Esophagus muscularis mucosa (tissue), 4 donors: ENCODE data around the gene ZNF804B. TPM values are rescaled to one million over a fixed set of nuclear protein-coding genes. Genes with fewer than 3 reads are reported as not detected.

Experiments
- DNase-seq: peaks from one replicate; pipeline ENCODE4 v3.0.0-alpha.2; 2017; ENCODE audit errors: extremely low spot score
- H3K27ac ChIP-seq, 4 donors: fragments of 200-600 bp; sonication (generic); replicated peaks in 1 of 4; 1 replicate in 3 of 4; 2 replicates in 1 of 4; pipeline ENCODE4 v1.5.1; 2016 to 2019; ENCODE audit warnings: mild to moderate bottlenecking in 1 of 4
- H3K27me3 ChIP-seq, 4 donors: fragments of 200-600 bp; sonication (generic); one replicate each; pipeline versions ENCODE4 v1.5.1 to v1.6.0; 2016 to 2019
- H3K36me3 ChIP-seq, 4 donors: fragments of 200-600 bp; sonication (generic); one replicate each; pipeline ENCODE4 v1.5.1; 2016 to 2019
- H3K4me1 ChIP-seq, 4 donors: fragments of 200-600 bp; sonication (generic); one replicate each; pipeline ENCODE4 v1.5.1; 2016 to 2019
- H3K4me3 ChIP-seq, 4 donors: fragments of 200-600 bp; sonication (generic); 1 replicate in 2 of 4; 2 replicates in 2 of 4; pipeline ENCODE4 v1.5.1; 2016 to 2019; ENCODE audit warnings: mild to moderate bottlenecking in 4 of 4, moderate library complexity in 1 of 4
- H3K9me3 ChIP-seq, 4 donors: fragments of 200-600 bp; sonication (generic); 1 replicate in 3 of 4; 2 replicates in 1 of 4; pipeline ENCODE4 v1.5.1; 2016 to 2019
- EP300 ChIP-seq: sonication (generic); formaldehyde crosslinking; IDR thresholded peaks from one replicate; pipeline ENCODE4 v1.6.1; 2017; ENCODE audit warnings: antibody characterized with exemption
- POLR2A ChIP-seq: fragments of 450-650 bp; IDR thresholded peaks from one replicate; pipeline ENCODE4 v1.6.1; 2017; ENCODE audit warnings: antibody characterized with exemption, moderate library complexity, mild to moderate bottlenecking, low read depth
- POLR2AphosphoS5 ChIP-seq, 2 donors: sonication (generic); formaldehyde crosslinking; IDR thresholded peaks; one replicate each; pipeline ENCODE4 v1.6.1; 2017; ENCODE audit warnings: antibody characterized with exemption in 2 of 2
- WGBS: methylation state at CpG from one replicate; pipeline ENCODE4 v1.1.5; 2018; 5-methylcytosine and 5-hydroxymethylcytosine counted together
- intact Hi-C: fragments of 100-400 bp; cut with DNase I; formaldehyde crosslinking; loops from one replicate; pipeline ENCODE4 v1.15.1; 2023
- total RNA-seq, 4 donors: library from RNA; depleted of rRNA; stranded (reverse); fragments of >200 nt; gene quantifications; one replicate each; pipeline versions ENCODE4 v1.1.0 to v1.2.1, GENCODE V29; 2016
- TF ChIP-seq, protein P1 (sequence below), 3 experiments: fragments of 200-600 bp in 2 of 3; fragments of 450-650 bp in 1 of 3; sonication (generic) in 2 of 3; IDR thresholded peaks; one replicate each; pipeline ENCODE4 v1.5.1; 2017 to 2019; ENCODE audit warnings: antibody characterized with exemption in 3 of 3, mild to moderate bottlenecking in 2 of 3, moderate library complexity in 1 of 3

ZNF804B gene
- total RNA-seq, 4 donors from 2014 or later, result not detected

DNA sequence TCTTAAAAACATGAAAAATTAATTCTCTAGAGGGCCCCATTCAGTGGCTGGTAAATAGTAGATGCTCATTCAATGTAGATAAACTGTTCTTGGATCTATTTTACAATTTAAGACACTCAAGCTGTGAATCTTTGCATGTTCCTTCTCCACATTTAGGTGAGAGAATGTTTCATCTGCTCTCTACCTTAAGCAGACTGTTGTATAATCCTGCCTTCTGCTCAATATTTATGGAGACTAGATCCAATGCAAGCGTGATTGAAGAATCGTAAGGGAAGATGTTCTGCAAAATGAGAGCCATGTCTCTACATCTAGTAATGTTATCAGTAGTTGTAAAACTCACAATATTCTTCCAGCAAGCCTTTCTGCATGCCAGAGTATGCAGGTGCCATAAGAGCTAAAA is 151.0 kb downstream of the ZNF804B start:
- no peaks in the 10 kb centered on the region for H3K36me3 ChIP-seq
- H3K4me1 ChIP-seq, result no peaks in the 10 kb centered on the region
- no peaks in the 10 kb centered on the region for H3K9me3 ChIP-seq
- no peaks in the 10 kb centered on the region for H3K27me3 ChIP-seq
- 98% methylated on average over 2 of the region's 2 CpGs for WGBS
- H3K27ac ChIP-seq, result no peak overlapping the region
- TF ChIP-seq, protein P1, sequence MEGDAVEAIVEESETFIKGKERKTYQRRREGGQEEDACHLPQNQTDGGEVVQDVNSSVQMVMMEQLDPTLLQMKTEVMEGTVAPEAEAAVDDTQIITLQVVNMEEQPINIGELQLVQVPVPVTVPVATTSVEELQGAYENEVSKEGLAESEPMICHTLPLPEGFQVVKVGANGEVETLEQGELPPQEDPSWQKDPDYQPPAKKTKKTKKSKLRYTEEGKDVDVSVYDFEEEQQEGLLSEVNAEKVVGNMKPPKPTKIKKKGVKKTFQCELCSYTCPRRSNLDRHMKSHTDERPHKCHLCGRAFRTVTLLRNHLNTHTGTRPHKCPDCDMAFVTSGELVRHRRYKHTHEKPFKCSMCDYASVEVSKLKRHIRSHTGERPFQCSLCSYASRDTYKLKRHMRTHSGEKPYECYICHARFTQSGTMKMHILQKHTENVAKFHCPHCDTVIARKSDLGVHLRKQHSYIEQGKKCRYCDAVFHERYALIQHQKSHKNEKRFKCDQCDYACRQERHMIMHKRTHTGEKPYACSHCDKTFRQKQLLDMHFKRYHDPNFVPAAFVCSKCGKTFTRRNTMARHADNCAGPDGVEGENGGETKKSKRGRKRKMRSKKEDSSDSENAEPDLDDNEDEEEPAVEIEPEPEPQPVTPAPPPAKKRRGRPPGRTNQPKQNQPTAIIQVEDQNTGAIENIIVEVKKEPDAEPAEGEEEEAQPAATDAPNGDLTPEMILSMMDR (IDR thresholded peaks at IDR 0.05), result no peak
- TF ChIP-seq POLR2A, result no peak
- TF ChIP-seq EP300, result no peak
- TF ChIP-seq POLR2AphosphoS5 (IDR thresholded peaks at IDR 0.05), result no peak
- DNase-seq, result no peak
- no peak overlapping the region for H3K4me3 ChIP-seq
- intact Hi-C loops, result no loop called here

DNA sequence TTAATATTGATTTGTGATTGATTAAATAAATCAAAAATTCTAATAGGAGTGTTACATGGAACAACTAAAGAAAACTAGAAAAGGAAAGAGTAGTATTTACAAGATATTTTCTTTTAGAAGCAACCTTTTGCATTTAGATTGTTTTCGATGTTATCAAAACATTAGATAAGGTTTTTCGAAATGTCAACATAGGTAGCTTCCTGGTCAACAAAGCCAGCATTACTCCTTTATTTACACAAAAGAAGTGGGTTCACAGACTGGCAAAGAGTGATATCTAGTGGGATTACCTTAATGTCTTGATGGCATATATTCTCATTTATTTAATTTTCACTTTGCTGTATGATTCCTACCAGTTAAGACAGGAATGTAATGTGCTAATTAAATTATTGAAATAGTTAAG is 153.4 kb downstream of the ZNF804B start:
- H3K4me3 ChIP-seq, result no peak overlapping the region
- no peaks in the 10 kb centered on the region for H3K27me3 ChIP-seq
- no peaks in the 10 kb centered on the region for H3K4me1 ChIP-seq
- no peaks in the 10 kb centered on the region for H3K36me3 ChIP-seq
- intact Hi-C loops, result no loop called here
- no peaks in the 10 kb centered on the region for H3K9me3 ChIP-seq
- no peak overlapping the region for H3K27ac ChIP-seq
- no peak for TF ChIP-seq EP300
- TF ChIP-seq POLR2AphosphoS5 (IDR thresholded peaks at IDR 0.05), result no peak
- TF ChIP-seq, protein P1 (IDR thresholded peaks at IDR 0.05), result no peak
- TF ChIP-seq POLR2A, result no peak
- WGBS, result 97% methylated on average over 2 of the region's 2 CpGs
- no peak for DNase-seq

DNA sequence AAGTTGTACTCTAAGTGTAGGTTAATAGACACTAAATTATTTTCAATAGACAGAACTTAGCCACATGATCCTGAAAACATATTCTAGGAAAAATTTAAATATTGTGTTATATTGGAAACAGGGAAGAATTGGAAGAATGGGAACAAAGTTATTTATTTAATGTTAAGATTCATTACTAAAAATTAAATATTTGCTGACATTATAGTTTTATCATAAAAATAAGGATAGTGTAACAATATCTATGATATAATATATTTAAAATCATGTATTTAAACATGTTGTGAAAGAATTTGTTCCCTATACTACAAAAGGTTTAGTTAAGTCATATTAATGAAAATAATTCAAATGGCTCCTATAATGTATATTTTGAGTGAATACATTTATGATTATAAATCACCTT is 156.1 kb downstream of the ZNF804B start:
- TF ChIP-seq EP300 (no peak), POLR2A (no peak), POLR2AphosphoS5 (IDR thresholded peaks at IDR 0.05) (no peak)
- TF ChIP-seq, protein P1 (IDR thresholded peaks at IDR 0.05), result no peak
- Histone ChIP-seq H3K27me3 (no peaks in the 10 kb centered on the region), H3K36me3 (no peaks in the 10 kb centered on the region), H3K4me1 (no peaks in the 10 kb centered on the region), H3K9me3 (no peaks in the 10 kb centered on the region), H3K4me3 (no peak overlapping the region), H3K27ac (no peak overlapping the region)
- intact Hi-C loops, result no loop called here
- no peak for DNase-seq

DNA sequence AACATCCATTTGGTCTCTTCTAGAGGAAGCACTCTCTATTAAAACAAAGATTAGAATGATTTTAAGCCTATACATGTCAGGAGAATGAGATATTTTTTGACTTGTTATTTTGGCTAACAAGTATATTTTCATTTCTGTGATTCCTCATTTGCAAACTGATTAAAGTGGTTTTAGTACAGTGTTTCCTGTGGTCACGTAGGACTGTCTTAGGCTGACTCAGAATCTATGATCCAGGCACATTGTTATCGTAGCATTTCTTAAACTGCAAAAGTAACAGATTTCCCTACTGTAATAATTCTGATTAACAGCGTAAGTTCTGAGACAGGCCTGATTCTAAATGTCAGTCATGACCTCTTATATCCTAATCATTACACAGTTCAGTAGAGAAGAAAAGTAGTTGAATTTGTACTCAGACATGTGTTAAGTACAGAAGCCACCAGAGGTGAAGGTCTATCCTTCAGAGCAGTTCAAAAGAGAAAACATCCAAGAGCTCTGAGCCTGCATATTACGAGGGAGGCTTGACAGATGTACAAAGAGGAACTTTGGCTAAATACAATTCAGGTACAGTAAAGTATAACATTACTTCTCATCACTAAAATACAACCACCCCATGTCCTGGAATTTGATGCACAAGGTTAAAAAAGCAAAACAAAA is 160.1 kb downstream of the ZNF804B start:
- TF ChIP-seq EP300, result no peak
- TF ChIP-seq, protein P1 (IDR thresholded peaks at IDR 0.05), result no peak
- no peak for TF ChIP-seq POLR2AphosphoS5 (IDR thresholded peaks at IDR 0.05)
- no peak for TF ChIP-seq POLR2A
- WGBS, result 69% methylated on average over 4 of the region's 4 CpGs

DNA sequence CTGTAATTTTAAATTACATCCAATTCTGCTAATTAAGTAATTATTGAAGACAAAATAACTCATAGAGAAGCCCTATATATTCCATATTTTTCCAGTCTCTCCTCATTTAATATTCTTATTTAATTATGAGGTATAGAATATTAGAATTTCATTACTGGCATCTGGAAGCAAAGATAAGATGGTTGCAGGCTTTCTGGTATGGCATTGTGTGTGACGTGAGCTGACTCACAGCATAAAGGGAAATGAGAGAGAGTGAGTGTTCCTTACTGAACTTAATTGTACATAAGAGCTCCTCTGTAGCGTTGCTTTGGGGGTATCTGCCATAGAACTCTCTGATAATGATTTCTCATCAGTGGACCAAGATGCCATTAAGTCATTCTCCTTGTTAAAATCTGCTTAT is 163.4 kb downstream of the ZNF804B start:
- no peak for DNase-seq
- H3K36me3 ChIP-seq, result no peaks in the 10 kb centered on the region
- 64% methylated on average over 2 of the region's 2 CpGs for WGBS
- H3K9me3 ChIP-seq, result no peaks in the 10 kb centered on the region
- intact Hi-C loops, result no loop called here
- no peak overlapping the region for H3K27ac ChIP-seq
- TF ChIP-seq POLR2A (no peak), EP300 (no peak), POLR2AphosphoS5 (IDR thresholded peaks at IDR 0.05) (no peak)
- TF ChIP-seq, protein P1 (IDR thresholded peaks at IDR 0.05), result no peak
- no peaks in the 10 kb centered on the region for H3K27me3 ChIP-seq
- no peak overlapping the region for H3K4me3 ChIP-seq
- H3K4me1 ChIP-seq, result peaks cover 0 to 4% (median 3%) of the 10 kb centered on the region in 4 donors

More for the DNA sequence above, 160.1 kb downstream of the ZNF804B start:
- Histone ChIP-seq H3K4me3 (no peak overlapping the region), H3K9me3 (no peaks in the 10 kb centered on the region), H3K27ac (no peak overlapping the region), H3K27me3 (no peaks in the 10 kb centered on the region), H3K36me3 (no peaks in the 10 kb centered on the region), H3K4me1 (no peaks in the 10 kb centered on the region)
- intact Hi-C loops, result no loop called here
- no peak for DNase-seq
